Measurements from ENCODE around the gene ADRB2. TPM values are rescaled to one million over a fixed set of nuclear protein-coding genes. Genes with fewer than 3 reads are reported as not detected.
A peak's percentile ranks its signal among the peaks of the same experiment; 100 is the strongest.

ADRB2 gene
- total RNA-seq, 1 donor from 2014 or later = 0.42 TPM

- DNase-seq (ENCODE audit: low spot score in 2 of 2, unreplicated experiment in 2 of 2) = no peak
- no peaks in the 10 kb centered on the region for H3K36me3 Mint-ChIP-seq
- H3K27me3 Mint-ChIP-seq (ENCODE audit: low read depth) = no peaks in the 10 kb centered on the region
- H3K4me1 Mint-ChIP-seq = peaks cover 14% of the 10 kb centered on the region
- H3K4me3 Mint-ChIP-seq = no peak overlapping the region
- no peaks in the 10 kb centered on the region for H3K9me3 Mint-ChIP-seq
- TF ChIP-seq CTCF (IDR thresholded peaks at IDR 0.05; ENCODE audit: unreplicated experiment) = no peak
- no peak overlapping the region for H3K27ac Mint-ChIP-seq
Measured at GRCh38 chr5:148860599-148860998, 34.2 kb downstream of the ADRB2 start.

- H3K27me3 Mint-ChIP-seq (ENCODE audit: low read depth) = no peaks in the 10 kb centered on the region
- H3K4me3 Mint-ChIP-seq = no peak overlapping the region
- TF ChIP-seq CTCF (IDR thresholded peaks at IDR 0.05; ENCODE audit: unreplicated experiment) = no peak
- no peak overlapping the region for H3K27ac Mint-ChIP-seq
- no peak for DNase-seq (ENCODE audit: low spot score in 2 of 2, unreplicated experiment in 2 of 2)
- no peaks in the 10 kb centered on the region for H3K36me3 Mint-ChIP-seq
- no peaks in the 10 kb centered on the region for H3K9me3 Mint-ChIP-seq
- H3K4me1 Mint-ChIP-seq = peaks cover 14% of the 10 kb centered on the region
Measured at GRCh38 chr5:148861088-148861487, 34.7 kb downstream of the ADRB2 start.

- no peaks in the 10 kb centered on the region for H3K36me3 Mint-ChIP-seq
- no peak for DNase-seq (ENCODE audit: low spot score in 2 of 2, unreplicated experiment in 2 of 2)
- H3K4me1 Mint-ChIP-seq = peaks cover 14% of the 10 kb centered on the region
- no peak for TF ChIP-seq CTCF (IDR thresholded peaks at IDR 0.05; ENCODE audit: unreplicated experiment)
- no peaks in the 10 kb centered on the region for H3K27me3 Mint-ChIP-seq (ENCODE audit: low read depth)
- H3K27ac Mint-ChIP-seq = no peak overlapping the region
- H3K9me3 Mint-ChIP-seq = no peaks in the 10 kb centered on the region
- no peak overlapping the region for H3K4me3 Mint-ChIP-seq
Measured at GRCh38 chr5:148861696-148862095, 35.3 kb downstream of the ADRB2 start.

- no peak for DNase-seq (ENCODE audit: low spot score in 2 of 2, unreplicated experiment in 2 of 2)
- no peak for TF ChIP-seq CTCF (IDR thresholded peaks at IDR 0.05; ENCODE audit: unreplicated experiment)
- peak overlapping the region; percentile 55 for H3K27ac Mint-ChIP-seq
- H3K4me3 Mint-ChIP-seq = no peak overlapping the region
- peaks cover 14% of the 10 kb centered on the region for H3K4me1 Mint-ChIP-seq
- H3K27me3 Mint-ChIP-seq (ENCODE audit: low read depth) = no peaks in the 10 kb centered on the region
- H3K9me3 Mint-ChIP-seq = no peaks in the 10 kb centered on the region
- H3K36me3 Mint-ChIP-seq = no peaks in the 10 kb centered on the region
Measured at GRCh38 chr5:148864113-148864841, 37.9 kb downstream of the ADRB2 start.

GRCh38 chr5:148866024-148866423 is 39.6 kb downstream of the ADRB2 start:
- no peaks in the 10 kb centered on the region for H3K36me3 Mint-ChIP-seq
- peaks cover 2% of the 10 kb centered on the region for H3K27me3 Mint-ChIP-seq (ENCODE audit: low read depth)
- H3K4me3 Mint-ChIP-seq = no peak overlapping the region
- H3K4me1 Mint-ChIP-seq = peaks cover 14% of the 10 kb centered on the region
- no peak for TF ChIP-seq CTCF (IDR thresholded peaks at IDR 0.05; ENCODE audit: unreplicated experiment)
- H3K9me3 Mint-ChIP-seq = no peaks in the 10 kb centered on the region
- no peak overlapping the region for H3K27ac Mint-ChIP-seq
- DNase-seq (ENCODE audit: low spot score in 2 of 2, unreplicated experiment in 2 of 2) = no peak

Measured in mesothelial cell of epicardium (in vitro differentiated cells).